Stimulated activated CD4-positive, alpha-beta T cell treated with anti-CD3 and anti-CD28 coated beads, TNF-alpha, amount 100 ng/mL, for 48 hours (primary cell): ENCODE measurements around the gene TRIM3.

Experiments used
- DNase-seq, 3 donors: peaks; one replicate each; pipeline ENCODE4 v3.0.0-alpha.2; 2020; ENCODE audit warnings: low read depth in 3 of 3

The TRIM3 gene

GRCh38 chr11:6401464-6401863 lies 72.3 kb downstream of the TRIM3 start:
- DNase-seq, result no peak

DNA sequence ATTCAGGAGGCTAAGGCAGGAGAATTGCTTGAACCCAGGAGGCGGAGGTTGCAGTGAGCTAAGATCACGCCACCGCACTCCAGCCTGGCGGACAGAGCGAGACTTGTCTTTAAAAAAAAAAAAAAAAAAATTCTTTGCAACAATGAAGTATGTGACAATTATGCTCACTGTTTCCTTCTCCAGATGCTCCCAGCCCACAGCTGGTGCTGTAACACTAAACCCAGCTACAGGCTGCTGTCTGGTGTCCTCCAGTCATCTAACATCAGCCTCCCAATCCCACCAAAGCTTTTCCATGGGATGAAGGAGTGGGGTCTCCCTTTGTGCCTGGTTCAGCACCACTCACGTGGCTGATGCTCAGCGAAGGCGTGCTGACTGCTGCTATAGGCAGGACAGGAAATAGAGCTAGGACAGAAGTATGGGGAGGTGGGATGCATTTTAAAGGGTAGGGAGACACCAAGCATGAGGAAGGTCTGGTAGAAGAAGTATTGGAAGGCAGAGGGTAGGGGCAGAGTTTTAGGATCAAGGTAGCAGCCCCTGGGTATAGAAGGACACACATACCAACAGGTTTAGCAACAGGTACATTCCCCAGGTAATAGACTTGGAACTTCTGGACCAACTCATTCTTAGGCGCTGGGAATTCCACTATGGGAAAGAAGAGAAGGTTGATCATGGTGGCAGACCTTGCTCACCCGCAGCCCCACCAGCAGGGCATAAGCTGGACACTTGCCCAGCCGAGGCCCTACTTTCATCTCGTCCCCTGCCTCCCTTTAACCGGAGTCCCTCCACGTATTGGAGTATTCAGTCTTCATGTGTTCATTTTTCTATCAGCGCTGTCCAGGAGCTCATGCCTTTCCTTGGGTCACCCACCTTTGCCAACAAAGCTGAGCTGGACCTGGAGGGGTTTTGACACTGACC lies 73.1 kb downstream of the TRIM3 start:
- DNase-seq, result no peak
